GM10266 (cell line): Measurements from ENCODE around the gene GNAQ.
A peak's percentile ranks its signal among the peaks of the same experiment; 100 is the strongest.

Experiments used
- DNase-seq: peaks from one replicate; pipeline ENCODE4 v3.0.0; 2012; ENCODE audit errors: extremely low spot score
- TF ChIP-seq, protein P1 (sequence below): IDR thresholded peaks from 2 replicates; pipeline ENCODE4 v1.5.1; 2012; ENCODE audit warnings: mild to moderate bottlenecking, low read depth; ENCODE audit not compliant: control insufficient read depth, insufficient read depth; ENCODE audit errors: missing control alignments

GNAQ gene

DNA sequence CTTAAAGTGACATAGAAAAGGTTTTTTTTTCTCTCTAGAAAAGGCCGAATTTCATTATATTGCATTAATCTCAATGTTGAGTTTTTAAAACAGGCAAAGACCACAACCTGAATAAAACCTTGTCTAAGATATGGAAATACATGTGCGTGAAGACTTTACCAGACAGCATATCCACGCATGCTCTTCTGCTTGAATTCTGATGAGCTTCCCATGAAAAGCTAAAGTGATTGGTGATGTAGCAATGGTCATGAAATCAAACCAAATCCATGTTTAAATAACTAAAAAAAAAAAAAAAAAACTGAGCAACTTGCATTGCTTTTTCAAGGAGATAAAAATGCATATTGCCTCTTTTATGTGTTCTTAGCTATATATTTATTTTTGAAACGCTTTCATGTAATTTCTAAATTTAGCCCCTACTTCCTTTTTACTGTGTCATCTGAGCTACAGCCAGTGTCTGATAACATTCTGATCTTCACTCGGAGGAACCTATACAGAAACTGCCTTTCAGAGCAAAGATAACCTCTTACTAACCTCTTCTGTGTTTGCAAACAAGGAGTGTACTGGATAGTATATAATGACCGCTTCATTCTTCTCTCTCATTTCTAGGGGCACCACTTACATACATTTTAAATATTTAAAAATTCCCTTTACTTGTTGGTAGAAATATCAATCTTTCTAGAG lies 204.4 kb downstream of the GNAQ start:
- TF ChIP-seq, protein P1, sequence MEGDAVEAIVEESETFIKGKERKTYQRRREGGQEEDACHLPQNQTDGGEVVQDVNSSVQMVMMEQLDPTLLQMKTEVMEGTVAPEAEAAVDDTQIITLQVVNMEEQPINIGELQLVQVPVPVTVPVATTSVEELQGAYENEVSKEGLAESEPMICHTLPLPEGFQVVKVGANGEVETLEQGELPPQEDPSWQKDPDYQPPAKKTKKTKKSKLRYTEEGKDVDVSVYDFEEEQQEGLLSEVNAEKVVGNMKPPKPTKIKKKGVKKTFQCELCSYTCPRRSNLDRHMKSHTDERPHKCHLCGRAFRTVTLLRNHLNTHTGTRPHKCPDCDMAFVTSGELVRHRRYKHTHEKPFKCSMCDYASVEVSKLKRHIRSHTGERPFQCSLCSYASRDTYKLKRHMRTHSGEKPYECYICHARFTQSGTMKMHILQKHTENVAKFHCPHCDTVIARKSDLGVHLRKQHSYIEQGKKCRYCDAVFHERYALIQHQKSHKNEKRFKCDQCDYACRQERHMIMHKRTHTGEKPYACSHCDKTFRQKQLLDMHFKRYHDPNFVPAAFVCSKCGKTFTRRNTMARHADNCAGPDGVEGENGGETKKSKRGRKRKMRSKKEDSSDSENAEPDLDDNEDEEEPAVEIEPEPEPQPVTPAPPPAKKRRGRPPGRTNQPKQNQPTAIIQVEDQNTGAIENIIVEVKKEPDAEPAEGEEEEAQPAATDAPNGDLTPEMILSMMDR = no peak

DNA sequence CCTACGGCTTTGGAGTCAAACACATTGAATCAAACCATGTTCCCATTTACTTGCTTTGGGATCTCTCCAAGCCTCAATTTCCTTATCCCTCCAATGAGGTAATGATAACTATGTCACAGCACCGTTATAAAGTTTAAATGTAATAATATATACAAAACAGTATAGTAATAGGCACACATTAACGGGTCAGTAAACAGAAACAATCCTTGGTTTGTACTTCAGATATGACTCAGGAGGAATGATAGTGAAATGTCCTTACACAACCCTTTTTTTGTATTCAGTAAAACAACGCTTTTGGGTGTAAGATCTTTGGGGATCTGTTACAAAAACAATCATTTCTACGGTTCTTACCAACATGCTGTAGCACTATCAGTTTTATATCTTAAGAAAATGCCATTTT lies 205.0 kb downstream of the GNAQ start:
- TF ChIP-seq, protein P1 = no peak

More for the DNA sequence above, 204.4 kb downstream of the GNAQ start:
- peak; percentile 39 for DNase-seq

DNA sequence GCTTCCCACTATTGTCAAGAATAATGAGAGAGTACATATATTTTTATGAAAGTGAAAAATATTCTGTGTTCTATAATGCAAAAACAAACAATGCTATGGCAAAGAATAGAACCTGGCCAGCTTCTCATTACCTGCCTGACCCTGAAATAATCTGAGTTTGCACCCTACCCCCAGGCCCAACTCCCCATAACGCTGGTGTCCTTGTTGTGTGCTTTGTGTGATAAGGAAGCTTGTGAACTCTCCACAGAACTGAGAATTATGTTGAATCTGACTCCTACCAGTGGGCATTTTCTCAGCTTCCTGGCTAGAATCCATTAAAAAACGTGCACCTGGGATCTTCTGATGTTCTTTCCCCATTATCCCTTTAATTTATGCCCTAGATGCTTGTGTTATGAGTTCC lies 205.5 kb downstream of the GNAQ start:
- no peak for DNase-seq
- TF ChIP-seq, protein P1 = no peak

More for the DNA sequence above, 205.0 kb downstream of the GNAQ start:
- no peak for DNase-seq

DNA sequence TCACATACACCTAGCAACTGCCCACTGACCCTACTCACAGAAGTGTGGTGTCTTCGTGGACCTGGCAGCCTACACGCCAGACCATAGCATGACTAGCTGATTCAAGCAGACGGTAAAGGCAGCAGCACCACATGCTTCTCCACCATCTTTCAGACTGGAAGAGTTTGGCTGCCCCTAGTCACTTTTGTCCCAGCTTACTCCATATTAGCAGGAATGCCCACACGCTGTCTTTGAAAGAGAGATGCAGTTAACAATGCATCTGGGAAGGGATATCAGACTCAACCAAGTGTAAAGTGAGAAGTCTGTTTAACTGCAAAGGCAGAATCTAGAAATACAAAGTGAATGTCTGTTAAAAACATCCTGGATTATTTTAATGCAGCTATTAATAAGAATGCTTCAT lies 206.2 kb downstream of the GNAQ start:
- DNase-seq = no peak
- TF ChIP-seq, protein P1 = no peak

DNA sequence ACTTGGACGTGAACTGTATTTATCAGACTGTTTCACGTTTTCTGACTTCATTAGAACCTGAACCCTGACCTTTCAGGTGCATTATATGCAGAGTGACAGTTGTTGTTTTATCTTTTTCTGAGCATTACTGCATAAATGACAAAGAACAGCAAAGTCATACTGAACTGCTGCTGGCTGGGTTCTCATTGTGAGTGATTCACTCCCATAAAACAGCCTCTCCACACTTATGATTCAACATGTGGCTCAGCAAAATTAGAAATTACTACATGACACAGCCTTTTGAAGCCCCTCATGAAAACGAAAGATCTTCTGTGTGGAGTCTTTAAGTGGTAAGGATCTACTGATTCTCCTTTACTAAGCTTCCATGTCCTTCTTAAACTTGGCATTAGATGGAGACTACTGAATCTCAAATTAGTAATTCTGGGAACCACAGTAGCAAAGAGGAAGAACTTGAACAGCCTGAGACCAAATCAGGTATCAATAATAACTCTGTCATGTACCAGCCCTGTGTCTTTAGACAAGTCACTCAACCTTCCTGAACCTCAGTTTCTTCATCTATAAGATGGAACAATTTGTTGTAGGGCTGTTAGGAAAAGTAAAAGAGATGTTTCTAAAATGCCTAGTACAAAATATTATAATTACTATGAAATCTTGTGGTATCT lies 211.2 kb downstream of the GNAQ start:
- TF ChIP-seq, protein P1 = no peak
- no peak for DNase-seq

DNA sequence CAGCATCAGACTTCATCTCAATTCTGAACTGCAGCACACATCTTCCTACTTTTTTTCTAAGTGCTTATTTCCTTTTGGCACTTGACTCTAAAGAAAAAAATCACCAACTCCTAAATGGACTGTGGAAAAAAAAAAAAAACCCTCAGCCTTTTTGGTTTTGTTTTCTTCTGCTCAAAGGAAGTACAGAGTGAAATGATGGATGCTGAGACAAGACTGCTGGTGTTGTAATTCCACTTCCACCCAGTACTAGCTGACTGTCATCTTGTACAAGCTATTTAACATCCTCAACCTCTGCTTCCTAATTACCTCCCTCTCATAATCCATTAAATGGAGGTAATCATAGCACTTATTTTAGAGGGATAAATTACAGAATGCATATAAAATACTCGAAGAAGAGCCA lies 212.0 kb downstream of the GNAQ start:
- TF ChIP-seq, protein P1 = no peak
- no peak for DNase-seq
